ENCODE measurements around the gene RRAGB.
"Not testable (repeated sequence)": the region's sequence is repeated elsewhere in the genome, so short reads cannot be mapped to it uniquely, and the experiment has no call there.

RRAGB gene

GRCh38 chrX:55774419-55774818, 56.9 kb downstream of the RRAGB start:
- DNase-seq, result not testable (repeated sequence)

- DNase-seq, result no peak
Observed at GRCh38 chrX:55777596-55777995, 60.0 kb downstream of the RRAGB start.

- no peak for DNase-seq
Observed at GRCh38 chrX:55778322-55778721, 60.8 kb downstream of the RRAGB start.

GRCh38 chrX:55783723-55784122, 66.2 kb downstream of the RRAGB start:
- DNase-seq, result no peak

GRCh38 chrX:55787063-55787462, 69.5 kb downstream of the RRAGB start:
- DNase-seq, result no peak

- DNase-seq, result no peak
Observed at GRCh38 chrX:55787727-55788126, 70.2 kb downstream of the RRAGB start.

- DNase-seq, result no peak
Observed at GRCh38 chrX:55794405-55794804, 76.9 kb downstream of the RRAGB start.

- no peak for DNase-seq
Observed at GRCh38 chrX:55796496-55796895, 78.9 kb downstream of the RRAGB start.

- no peak for DNase-seq
Observed at GRCh38 chrX:55801811-55802210, 84.3 kb downstream of the RRAGB start.
